ENCODE measurements around the gene VTI1A. TPM values are rescaled to one million over a fixed set of nuclear protein-coding genes. Genes with fewer than 3 reads are reported as not detected.

VTI1A gene
- total RNA-seq, 1 experiment from 2014 or later, result 22.0 TPM

- no peak overlapping the region for H3K18ac ChIP-seq (ENCODE audit: insufficient read length, low read depth, low read length)
- no peak overlapping the region for H2BK20ac ChIP-seq (ENCODE audit: low read depth, low read length, poor library complexity, severe bottlenecking)
- Mint-ChIP-seq H3K27me3 (ENCODE audit: low read depth) (no peaks in the 10 kb centered on the region), H3K9me3 (no peaks in the 10 kb centered on the region), H3K36me3 (ENCODE audit: insufficient read depth in 1 of 3, low read depth in 3 of 3) (no peaks in the 10 kb centered on the region), H3K27ac (no peak overlapping the region), H3K4me3 (no peak overlapping the region), H3K4me1 (no peaks in the 10 kb centered on the region)
- H3K9ac ChIP-seq (ENCODE audit: extremely low read depth, insufficient read length, low read length), result no peak overlapping the region
- H2AK5ac ChIP-seq (ENCODE audit: insufficient read length, low read length), result no peak overlapping the region
- H3K79me1 ChIP-seq (ENCODE audit: insufficient read depth, low read depth, low read length, poor library complexity, severe bottlenecking), result no peaks in the 10 kb centered on the region
- no peaks in the 10 kb centered on the region for H3K9me3 ChIP-seq (ENCODE audit: control insufficient read depth, low read depth, low read length)
- H3K56ac ChIP-seq (ENCODE audit: insufficient read length, low read depth, low read length), result no peak overlapping the region
- no peak overlapping the region for H4K91ac ChIP-seq (ENCODE audit: insufficient read length, low read depth, low read length)
- no peak overlapping the region for H2BK5ac ChIP-seq (ENCODE audit: insufficient read length, low read length)
- H4K8ac ChIP-seq (replicated peaks; ENCODE audit: insufficient read length, low read depth, low read length), result no peak overlapping the region
- DNase-seq, result no peak
- H3K79me2 ChIP-seq (ENCODE audit: insufficient read depth, low read length), result no peaks in the 10 kb centered on the region
- no peaks in the 10 kb centered on the region for H3K27me3 ChIP-seq (ENCODE audit: insufficient read depth, low read length)
- H3K14ac ChIP-seq (ENCODE audit: insufficient read depth, low read length), result no peak overlapping the region
- H2BK15ac ChIP-seq (ENCODE audit: low read depth, low read length), result no peak overlapping the region
- H3K4me1 ChIP-seq (ENCODE audit: insufficient read depth, low read length), result no peaks in the 10 kb centered on the region; the same call in 1 of the 2 replicates
- TF ChIP-seq, protein P1, sequence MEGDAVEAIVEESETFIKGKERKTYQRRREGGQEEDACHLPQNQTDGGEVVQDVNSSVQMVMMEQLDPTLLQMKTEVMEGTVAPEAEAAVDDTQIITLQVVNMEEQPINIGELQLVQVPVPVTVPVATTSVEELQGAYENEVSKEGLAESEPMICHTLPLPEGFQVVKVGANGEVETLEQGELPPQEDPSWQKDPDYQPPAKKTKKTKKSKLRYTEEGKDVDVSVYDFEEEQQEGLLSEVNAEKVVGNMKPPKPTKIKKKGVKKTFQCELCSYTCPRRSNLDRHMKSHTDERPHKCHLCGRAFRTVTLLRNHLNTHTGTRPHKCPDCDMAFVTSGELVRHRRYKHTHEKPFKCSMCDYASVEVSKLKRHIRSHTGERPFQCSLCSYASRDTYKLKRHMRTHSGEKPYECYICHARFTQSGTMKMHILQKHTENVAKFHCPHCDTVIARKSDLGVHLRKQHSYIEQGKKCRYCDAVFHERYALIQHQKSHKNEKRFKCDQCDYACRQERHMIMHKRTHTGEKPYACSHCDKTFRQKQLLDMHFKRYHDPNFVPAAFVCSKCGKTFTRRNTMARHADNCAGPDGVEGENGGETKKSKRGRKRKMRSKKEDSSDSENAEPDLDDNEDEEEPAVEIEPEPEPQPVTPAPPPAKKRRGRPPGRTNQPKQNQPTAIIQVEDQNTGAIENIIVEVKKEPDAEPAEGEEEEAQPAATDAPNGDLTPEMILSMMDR (conservative IDR thresholded peaks at IDR 0.05), result no peak
- H3K4ac ChIP-seq (ENCODE audit: low read depth, low read length), result no peak overlapping the region
- no peak overlapping the region for H4K5ac ChIP-seq (ENCODE audit: insufficient read length, low read depth, low read length)
- H2BK120ac ChIP-seq (ENCODE audit: low read depth, low read length, poor library complexity, severe bottlenecking), result no peak overlapping the region
- H4K20me1 ChIP-seq (ENCODE audit: control insufficient read depth, insufficient read depth, insufficient read length), result no peaks in the 10 kb centered on the region
- WGBS (ENCODE audit: extremely low coverage, insufficient read length, low lambda C conversion rate), result no CpG with 5 or more reads among the region's 2 CpGs
- H3K4me2 ChIP-seq (ENCODE audit: insufficient read depth, insufficient read length, low read length), result no peak overlapping the region
- no peak overlapping the region for H3K27ac ChIP-seq (ENCODE audit: insufficient read length, low read depth, low read length)
- H2AFZ ChIP-seq (ENCODE audit: low read length), result no peak overlapping the region
- no peak overlapping the region for H3K23ac ChIP-seq (ENCODE audit: insufficient read length, low read depth, low read length)
- H3K23me2 ChIP-seq (ENCODE audit: insufficient read length, low read depth, low read length, poor library complexity, severe bottlenecking), result no peaks in the 10 kb centered on the region
- H3T11ph ChIP-seq (ENCODE audit: low read length), result no peak overlapping the region
- H2BK12ac ChIP-seq (ENCODE audit: insufficient read length, low read depth, low read length), result no peak overlapping the region
Measured at GRCh38 chr10:112532956-112533355, 85.9 kb downstream of the VTI1A start.

All from H9 (cell line).